ENCODE data around the gene DTX4. TPM values are rescaled to one million over a fixed set of nuclear protein-coding genes. Genes with fewer than 3 reads are reported as not detected.

The DTX4 gene
- total RNA-seq, 1 experiment from 2014 or later: 4.2 TPM

DNA sequence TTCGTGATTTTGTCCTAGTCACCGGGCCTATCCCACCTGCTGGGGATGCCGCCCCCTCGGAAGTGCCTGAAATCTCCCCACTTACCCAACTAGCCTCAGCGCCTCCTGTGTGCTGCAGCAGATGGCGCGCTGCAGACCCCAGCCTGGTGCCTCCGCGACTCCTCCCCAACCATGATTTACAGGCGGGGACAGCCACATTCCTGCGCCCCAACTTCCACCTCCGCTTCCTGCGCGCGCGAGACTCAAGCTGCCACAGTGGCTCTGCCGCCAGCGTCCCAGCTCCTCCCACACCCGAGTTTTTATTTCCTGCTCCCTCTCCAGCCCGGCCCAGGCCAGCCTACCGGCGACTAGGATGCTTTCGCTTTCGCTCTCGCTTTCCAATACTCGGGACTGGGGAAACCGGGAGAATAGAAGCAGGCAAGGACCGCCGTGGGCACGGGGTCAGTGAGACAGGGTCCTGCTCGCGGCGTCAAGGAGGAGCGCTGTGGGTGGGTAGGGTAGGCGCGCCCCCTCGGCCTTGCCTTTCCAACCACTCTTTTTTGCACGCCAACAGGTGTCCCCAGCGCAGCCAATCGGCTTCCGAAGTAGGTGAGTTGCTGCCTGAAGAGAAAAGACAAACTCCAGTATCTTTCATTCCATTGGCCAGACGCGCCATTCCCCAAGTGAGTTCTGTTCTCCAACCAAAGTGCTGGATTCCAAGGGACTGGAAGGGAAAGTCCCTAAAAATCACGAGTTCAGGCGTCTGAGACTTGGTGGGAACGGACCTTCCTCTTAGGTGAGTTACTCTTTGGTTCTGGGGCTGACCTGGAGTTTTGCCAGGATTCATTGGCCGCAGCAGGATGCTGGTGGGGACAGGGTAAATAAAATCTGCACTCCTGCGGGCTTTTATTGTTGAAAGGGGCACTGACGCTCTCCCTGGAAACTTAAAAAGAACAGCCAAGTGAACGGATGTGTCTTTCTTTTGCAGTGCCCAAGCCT, 29.1 kb upstream of the DTX4 start, which contains the start of gene FAM111A:
Gene FAM111A (plus strand): TSS at position 327 of the 978 bp plus-strand sequence. CDS start 6,017 bp downstream, outside the sequence.
- Mint-ChIP-seq H3K27me3 (ENCODE audit: insufficient read depth, unreplicated experiment) (no peaks in the 10 kb centered on the region), H3K4me3 (ENCODE audit: unreplicated experiment) (peak within 1 kb of the TSS; percentile 97), H3K36me3 (ENCODE audit: insufficient read depth, unreplicated experiment) (peaks cover 3% of the 10 kb centered on the region), H3K27ac (ENCODE audit: low read depth, unreplicated experiment) (peak within 1 kb of the TSS; percentile 98), H3K4me1 (ENCODE audit: insufficient read depth, unreplicated experiment) (peaks cover 50% of the 10 kb centered on the region), H3K9me3 (ENCODE audit: unreplicated experiment) (no peaks in the 10 kb centered on the region)
- CTCF ChIA-PET: interaction anchor here (0.6 to 10.2 kb wide), 11 partner anchors 9 to 512 kb away, joined by 3 to 146 read pairs (median 3); partner anchors contain the start of gene DTX4
- POLR2A ChIA-PET: interaction anchor here (0.6 to 2.7 kb wide), 16 partner anchors 10 to 1821 kb away, joined by 3 to 27 read pairs (median 4); partner anchors contain the start of genes DTX4, FAM111B and ZFP91
- TSS peak; percentile 68 for BruUV-seq (replicated peaks)
- TF ChIP-seq, protein P1, sequence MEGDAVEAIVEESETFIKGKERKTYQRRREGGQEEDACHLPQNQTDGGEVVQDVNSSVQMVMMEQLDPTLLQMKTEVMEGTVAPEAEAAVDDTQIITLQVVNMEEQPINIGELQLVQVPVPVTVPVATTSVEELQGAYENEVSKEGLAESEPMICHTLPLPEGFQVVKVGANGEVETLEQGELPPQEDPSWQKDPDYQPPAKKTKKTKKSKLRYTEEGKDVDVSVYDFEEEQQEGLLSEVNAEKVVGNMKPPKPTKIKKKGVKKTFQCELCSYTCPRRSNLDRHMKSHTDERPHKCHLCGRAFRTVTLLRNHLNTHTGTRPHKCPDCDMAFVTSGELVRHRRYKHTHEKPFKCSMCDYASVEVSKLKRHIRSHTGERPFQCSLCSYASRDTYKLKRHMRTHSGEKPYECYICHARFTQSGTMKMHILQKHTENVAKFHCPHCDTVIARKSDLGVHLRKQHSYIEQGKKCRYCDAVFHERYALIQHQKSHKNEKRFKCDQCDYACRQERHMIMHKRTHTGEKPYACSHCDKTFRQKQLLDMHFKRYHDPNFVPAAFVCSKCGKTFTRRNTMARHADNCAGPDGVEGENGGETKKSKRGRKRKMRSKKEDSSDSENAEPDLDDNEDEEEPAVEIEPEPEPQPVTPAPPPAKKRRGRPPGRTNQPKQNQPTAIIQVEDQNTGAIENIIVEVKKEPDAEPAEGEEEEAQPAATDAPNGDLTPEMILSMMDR (IDR thresholded peaks at IDR 0.05; ENCODE audit: unreplicated experiment): peak; percentile 6
- intact Hi-C loops (cut with micrococcal nuclease): loop anchor here (1.0 to 5.0 kb wide), 5 partner anchors 15 to 566 kb away; partner anchors contain the start of genes FAM111B, LPXN and ZFP91
- DNase-seq (ENCODE audit: unreplicated experiment): peak; percentile 95

DNA sequence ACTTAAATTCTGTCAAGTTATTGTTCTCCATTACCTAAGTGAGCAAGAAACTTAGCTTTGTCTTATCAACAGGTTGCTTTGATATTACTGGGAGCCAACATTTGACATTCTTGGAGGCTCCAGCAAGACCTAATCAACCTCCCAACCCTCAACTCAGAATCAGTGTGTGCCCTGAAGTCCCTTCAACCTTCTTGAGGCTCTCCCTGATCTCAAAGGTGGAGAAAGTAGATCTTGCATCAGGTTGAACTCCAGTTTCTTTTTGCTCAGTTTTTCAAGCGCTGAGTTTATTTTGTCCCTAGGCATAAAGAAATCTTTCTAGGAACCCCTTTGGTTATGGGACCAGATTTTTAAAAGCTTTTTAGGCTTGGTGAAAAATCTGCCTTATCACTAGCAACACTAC, 27.8 kb upstream of the DTX4 start:
- H3K4me1 Mint-ChIP-seq (ENCODE audit: insufficient read depth, unreplicated experiment): peaks cover 50% of the 10 kb centered on the region
- peak overlapping the region; percentile 97 for H3K4me3 Mint-ChIP-seq (ENCODE audit: unreplicated experiment)
- ChIA-PET CTCF (interaction anchor here (0.7 to 10.2 kb wide), 9 partner anchors 8 to 507 kb away, joined by 3 to 146 read pairs (median 4); partner anchors contain the start of genes DTX4 and FAM111B), POLR2A (interaction anchor here (0.6 to 2.4 kb wide), 19 partner anchors 11 to 1822 kb away, joined by 3 to 28 read pairs (median 4); partner anchors contain the start of genes DTX4, FAM111B and ZFP91)
- no peaks in the 10 kb centered on the region for H3K9me3 Mint-ChIP-seq (ENCODE audit: unreplicated experiment)
- intact Hi-C loops (cut with micrococcal nuclease): loop anchor here (5.0 kb wide), 2 partner anchors 242 to 567 kb away; partner anchors contain the start of genes LPXN and ZFP91
- no peaks in the 10 kb centered on the region for H3K27me3 Mint-ChIP-seq (ENCODE audit: insufficient read depth, unreplicated experiment)
- peaks cover 3% of the 10 kb centered on the region for H3K36me3 Mint-ChIP-seq (ENCODE audit: insufficient read depth, unreplicated experiment)
- H3K27ac Mint-ChIP-seq (ENCODE audit: low read depth, unreplicated experiment): peak overlapping the region; percentile 98
- TF ChIP-seq, protein P1 (IDR thresholded peaks at IDR 0.05; ENCODE audit: unreplicated experiment): no peak
- DNase-seq (ENCODE audit: unreplicated experiment): no peak
- no TSS peak for BruUV-seq (replicated peaks)

DNA sequence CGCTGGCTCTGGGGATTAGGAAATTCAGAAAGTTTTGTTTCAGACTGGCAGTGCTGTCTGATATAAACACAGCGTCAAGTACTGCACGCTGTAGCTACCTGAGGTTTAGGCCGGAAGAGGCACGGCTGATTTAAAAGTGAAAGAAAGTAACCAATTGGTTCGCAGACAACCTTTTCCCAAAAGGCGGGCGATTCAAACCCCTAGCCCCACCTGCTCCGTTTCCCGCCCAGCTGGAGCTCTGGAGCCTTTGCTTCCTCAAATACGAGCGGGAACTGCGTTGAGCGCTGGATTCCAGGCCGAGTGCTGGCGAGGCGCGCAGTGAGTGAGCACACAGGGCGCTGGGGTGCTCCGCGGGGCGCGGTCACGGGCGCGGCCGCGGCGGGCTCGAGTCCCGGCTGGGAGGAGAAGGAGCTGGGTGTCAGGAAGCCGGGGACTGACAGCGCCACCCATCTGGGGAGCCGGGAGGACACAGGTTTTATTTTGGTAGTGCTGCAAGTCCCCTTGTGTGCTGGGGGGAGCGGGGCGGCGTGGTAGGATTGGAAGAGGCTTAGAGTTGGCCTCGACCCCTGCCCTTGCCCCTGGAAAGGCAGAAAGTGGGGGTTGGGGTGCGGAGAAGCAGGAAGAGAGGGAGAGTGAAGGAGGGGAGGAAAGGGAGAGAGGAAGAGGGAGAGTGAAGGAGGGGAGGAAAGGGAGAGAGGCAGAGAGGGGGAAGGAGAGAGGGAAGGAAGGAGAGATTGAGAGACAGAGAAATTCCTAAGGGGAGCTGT, 27.2 kb upstream of the DTX4 start:
- Mint-ChIP-seq H3K4me1 (ENCODE audit: insufficient read depth, unreplicated experiment) (peaks cover 50% of the 10 kb centered on the region), H3K27me3 (ENCODE audit: insufficient read depth, unreplicated experiment) (no peaks in the 10 kb centered on the region), H3K4me3 (ENCODE audit: unreplicated experiment) (peak overlapping the region; percentile 97), H3K36me3 (ENCODE audit: insufficient read depth, unreplicated experiment) (peaks cover 7% of the 10 kb centered on the region), H3K27ac (ENCODE audit: low read depth, unreplicated experiment) (peak overlapping the region; percentile 98), H3K9me3 (ENCODE audit: unreplicated experiment) (no peaks in the 10 kb centered on the region)
- POLR2A ChIA-PET: interaction anchor here (0.6 to 2.4 kb wide), 20 partner anchors 10 to 1823 kb away, joined by 3 to 28 read pairs (median 4); partner anchors contain the start of genes DTX4, FAM111B, TIMM10 and ZFP91
- intact Hi-C loops (cut with micrococcal nuclease): loop anchor here (5.0 kb wide), 2 partner anchors 242 to 567 kb away; partner anchors contain the start of genes LPXN and ZFP91
- CTCF ChIA-PET: interaction anchor here (0.6 to 10.2 kb wide), 12 partner anchors 9 to 1895 kb away, joined by 3 to 146 read pairs (median 4); partner anchors contain the start of genes DTX4 and FAM111B
- TF ChIP-seq, protein P1 (IDR thresholded peaks at IDR 0.05; ENCODE audit: unreplicated experiment): peak; percentile 9
- BruUV-seq (replicated peaks): no TSS peak
- peak; percentile 93 for DNase-seq (ENCODE audit: unreplicated experiment)
